CD4-positive, alpha-beta T cell treated with Interferon alpha-2 for 1 hour (primary cell): ENCODE results near the gene AJAP1.

ENCODE experiments used
- DNase-seq, 2 donors: peaks; one replicate each; pipeline ENCODE4 v3.0.0-alpha.2; 2020 to 2022

The AJAP1 gene

GRCh38 chr1:4743978-4744750, 89.8 kb downstream of the AJAP1 start:
- DNase-seq: no peak

DNA sequence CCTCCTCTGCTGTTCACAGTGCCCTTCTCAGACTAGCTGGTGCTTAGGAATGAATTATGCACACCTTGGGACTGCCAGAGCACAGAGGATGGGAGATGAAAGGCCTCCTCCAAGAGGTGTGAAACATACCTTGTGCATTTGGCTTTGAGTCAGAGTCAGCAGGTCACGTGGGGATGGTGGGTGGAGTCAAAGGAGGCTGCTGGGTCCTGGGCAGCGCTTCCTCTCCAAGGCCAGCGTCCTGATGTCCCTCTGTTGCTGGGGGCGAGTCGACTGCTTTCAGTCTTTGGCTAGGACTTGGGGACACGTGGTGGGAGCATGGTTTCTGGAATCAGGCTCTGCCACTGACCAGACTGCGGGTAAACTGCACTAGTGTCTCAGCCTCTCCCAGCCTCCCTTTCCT, 91.2 kb downstream of the AJAP1 start:
- DNase-seq: no peak

- no peak for DNase-seq
These were observed 95.0 kb downstream of the AJAP1 start for GRCh38 chr1:4749406-4749805.

GRCh38 chr1:4750177-4750576, 95.8 kb downstream of the AJAP1 start:
- DNase-seq: no peak

DNA sequence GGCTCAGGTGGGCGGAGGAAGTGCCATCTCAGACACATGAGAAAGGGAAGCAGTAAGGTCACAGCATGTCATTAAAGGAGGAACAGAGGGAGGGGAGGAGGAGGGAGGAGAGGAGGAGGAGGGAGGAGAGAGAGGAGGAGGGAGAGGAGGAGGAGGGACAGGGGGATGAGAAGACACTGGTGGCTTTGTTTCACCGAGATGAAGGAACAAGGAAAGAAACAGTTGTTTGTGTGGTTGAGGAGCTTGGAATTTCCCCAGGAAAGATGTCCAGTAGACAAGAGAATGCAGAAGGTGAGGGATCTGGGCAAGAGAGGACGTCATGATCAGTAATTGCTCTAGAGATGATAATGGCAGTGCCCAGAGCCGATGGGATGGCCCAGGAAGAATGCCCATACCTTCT, 97.7 kb downstream of the AJAP1 start:
- DNase-seq: no peak

DNA sequence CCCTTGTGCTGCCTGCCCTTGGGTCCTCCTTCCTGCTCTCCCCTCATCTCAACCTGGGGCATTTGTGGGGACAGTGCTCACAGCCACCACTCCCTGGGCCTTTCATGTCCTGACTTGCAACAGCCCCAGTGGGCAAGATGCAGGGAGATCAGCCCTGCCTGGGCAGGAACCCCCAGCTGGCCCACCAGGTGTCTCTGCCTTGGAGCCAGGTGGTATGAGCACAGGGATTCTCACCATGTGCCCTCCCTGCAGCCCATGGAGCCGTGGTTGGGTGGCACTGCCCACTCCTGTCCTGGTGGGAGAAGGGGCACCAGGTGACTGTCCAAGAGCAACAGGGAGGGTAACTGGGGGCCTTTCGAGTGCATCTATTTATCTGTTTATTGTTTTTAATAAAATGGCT, 100.4 kb downstream of the AJAP1 start:
- no peak for DNase-seq

- no peak for DNase-seq
These were observed 101.0 kb downstream of the AJAP1 start for GRCh38 chr1:4755301-4755845.

- DNase-seq: no peak
These were observed 101.6 kb downstream of the AJAP1 start for GRCh38 chr1:4755864-4756504.

GRCh38 chr1:4756851-4757580, 102.6 kb downstream of the AJAP1 start:
- DNase-seq: no peak

DNA sequence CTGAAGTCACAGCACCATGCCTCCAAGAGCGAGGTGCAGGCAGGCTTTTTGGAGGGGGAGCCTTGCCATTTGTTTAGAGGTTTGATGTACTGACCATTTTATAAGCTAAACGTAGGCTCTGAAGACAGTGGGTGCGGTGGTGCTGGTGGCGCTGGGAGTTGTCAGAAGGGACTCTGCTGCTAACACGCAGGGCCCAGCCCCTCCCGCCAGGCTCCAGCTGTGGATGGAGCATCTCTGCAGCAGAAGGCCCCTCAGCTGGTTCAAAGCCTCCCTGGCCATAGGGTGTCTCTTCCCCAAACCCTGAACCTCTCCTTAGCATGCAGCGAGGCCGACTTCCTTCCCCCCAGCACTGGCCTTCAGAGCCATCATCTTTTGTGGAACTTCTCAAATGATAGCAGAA, 105.3 kb downstream of the AJAP1 start:
- DNase-seq: no peak

DNA sequence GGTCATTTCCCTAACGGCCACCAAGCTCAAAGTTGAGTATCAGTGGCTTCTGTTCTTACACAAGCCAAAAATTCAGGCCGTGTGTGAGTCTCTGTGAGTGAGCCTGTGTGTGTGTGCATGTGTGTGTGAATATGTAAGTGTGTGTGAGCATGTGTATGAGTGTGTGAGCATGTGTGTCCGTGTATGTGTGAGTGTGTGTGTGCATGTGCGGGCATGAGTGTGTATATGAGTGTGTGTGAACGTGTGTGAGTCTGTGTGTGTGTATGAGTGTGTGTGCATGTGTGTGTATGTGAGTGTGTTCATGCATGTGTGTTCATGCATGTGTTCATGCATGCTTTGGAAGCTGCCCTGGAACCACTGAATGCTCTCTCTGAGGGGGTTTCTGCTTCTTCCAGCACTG, 105.7 kb downstream of the AJAP1 start:
- DNase-seq: no peak

DNA sequence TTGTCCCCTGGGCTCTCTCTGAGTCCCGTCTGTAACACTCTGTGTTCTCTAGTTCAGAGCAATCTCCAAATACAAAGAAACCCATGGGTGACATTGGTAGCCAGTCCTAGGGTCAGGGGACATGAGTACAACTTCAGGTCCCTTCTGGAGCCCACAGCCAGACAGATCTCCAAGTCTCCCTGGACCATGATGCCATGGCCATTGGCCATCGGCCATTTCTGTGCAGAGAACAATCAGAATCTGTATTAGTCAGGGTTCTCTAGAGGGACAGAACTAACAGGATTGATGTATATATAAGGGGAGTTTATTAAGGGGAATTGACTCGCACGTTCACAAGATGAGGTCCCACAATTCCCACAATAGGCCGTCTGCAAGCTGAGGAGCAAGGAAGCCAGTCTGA, 106.9 kb downstream of the AJAP1 start:
- DNase-seq: no peak

GRCh38 chr1:4762146-4762545, 107.7 kb downstream of the AJAP1 start:
- no peak for DNase-seq

GRCh38 chr1:4767308-4767707, 112.9 kb downstream of the AJAP1 start:
- no peak for DNase-seq

DNA sequence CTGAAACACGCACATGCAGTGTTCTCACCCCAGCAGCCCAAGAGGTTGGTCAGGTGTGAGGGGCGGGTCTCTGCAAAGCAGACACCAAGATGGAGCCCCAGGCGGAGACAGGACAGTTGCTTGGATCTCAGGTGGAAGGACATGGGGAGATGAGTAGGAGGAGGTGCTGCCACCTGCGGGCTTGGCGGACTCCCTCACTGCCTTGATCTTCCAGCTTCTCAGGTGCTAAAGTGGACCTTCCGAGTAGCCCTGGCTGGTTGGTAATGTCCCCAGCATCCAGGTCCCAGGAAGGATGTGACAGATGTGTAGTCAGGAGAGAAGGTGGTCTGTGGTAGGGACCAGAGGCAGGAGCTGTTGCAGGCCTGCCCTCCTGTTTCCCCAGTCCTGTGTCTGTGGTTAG, 114.1 kb downstream of the AJAP1 start:
- DNase-seq: no peak

- DNase-seq: no peak
These were observed 115.3 kb downstream of the AJAP1 start for GRCh38 chr1:4769516-4770280.

DNA sequence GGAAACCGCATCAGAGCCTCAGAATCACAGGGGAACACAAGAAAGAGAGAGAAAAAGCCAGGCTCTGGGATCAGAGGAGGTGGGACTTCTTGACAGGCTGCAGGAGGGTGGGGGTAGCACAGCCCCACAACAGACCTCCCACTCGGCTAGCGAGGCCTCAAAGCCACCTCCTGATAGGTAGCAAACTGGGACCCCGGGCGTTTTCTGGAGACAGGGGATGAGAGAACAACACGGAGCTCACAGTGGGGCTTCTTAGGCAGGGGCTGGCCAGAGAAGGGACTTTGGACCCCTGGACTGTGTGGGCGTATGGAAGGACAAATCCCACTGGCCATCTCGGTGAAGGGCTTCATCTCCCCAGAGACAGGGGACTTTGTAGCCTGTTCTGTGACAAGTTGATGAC, 116.3 kb downstream of the AJAP1 start:
- DNase-seq: no peak

DNA sequence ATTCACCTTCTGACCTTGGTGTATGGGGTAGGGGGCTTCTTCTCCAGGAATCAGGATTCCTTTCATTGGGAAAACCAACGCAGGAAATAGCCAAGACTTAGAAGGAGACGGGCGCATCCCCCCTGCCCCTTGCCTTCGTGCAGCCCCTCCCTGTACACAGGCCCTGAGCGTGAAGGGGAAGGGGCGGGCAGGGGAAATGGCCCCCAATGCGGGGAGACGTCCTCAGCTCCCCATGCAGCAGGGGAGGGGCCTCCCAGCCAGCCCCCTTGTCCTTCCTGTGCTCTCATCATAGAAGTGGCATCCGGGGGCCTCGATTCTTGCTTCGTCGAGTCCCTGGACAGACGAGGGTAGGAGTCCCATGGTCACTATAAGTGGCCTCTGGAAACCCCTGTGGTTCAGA, 116.9 kb downstream of the AJAP1 start:
- DNase-seq: no peak

GRCh38 chr1:4771721-4772120, 117.3 kb downstream of the AJAP1 start:
- no peak for DNase-seq

GRCh38 chr1:4772294-4773010, 118.0 kb downstream of the AJAP1 start:
- no peak for DNase-seq

DNA sequence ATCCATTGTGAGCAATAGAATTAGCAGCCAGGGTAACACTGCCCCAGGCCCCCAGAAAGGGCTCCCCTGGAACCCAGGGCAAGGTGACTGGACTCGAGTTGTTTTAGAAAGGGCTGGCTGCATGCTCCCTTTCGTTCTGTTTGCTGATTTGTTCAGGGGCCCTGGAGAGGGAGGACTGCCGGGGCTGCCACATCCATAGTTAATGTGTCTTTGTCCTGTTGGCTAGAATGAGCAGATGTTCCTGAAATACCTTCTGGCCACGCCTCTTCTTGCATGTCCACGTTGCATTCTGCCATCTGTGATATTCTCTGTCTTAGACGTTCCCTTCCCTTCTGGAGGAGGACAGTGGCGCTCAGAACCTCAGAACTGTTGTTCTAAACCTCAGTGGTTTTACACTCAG, 118.8 kb downstream of the AJAP1 start:
- DNase-seq: no peak

- DNase-seq: no peak
These were observed 121.1 kb downstream of the AJAP1 start for GRCh38 chr1:4775506-4775905.
